ENCODE measurements around the gene STAC3.

The STAC3 gene

DNA sequence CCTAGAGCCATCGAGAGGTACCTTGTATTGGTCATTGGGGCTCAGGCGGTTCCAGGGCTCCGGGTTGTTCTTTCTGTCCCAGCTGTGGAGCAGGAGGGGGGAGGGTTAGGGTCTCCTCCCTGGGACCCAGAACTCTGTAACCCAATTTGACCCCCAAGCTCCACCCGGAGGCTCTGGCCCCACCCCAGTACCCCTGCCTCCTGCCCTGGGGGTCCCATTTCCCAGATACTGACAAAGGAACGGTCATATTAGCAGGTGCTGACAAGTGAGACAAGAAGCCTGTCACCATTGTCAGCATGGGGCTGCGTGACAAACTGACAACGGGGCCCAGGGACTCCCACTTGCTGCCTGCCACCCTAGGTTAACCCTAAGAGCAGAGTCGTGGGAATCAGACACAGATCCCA lies 15.3 kb downstream of the STAC3 start:
- Histone ChIP-seq H3K9ac (ENCODE audit: low read depth, low read length) (no peak overlapping the region), H3K27ac (ENCODE audit: low read length) (no peak overlapping the region), H3K9me3 (ENCODE audit: insufficient read depth, low read length, severe bottlenecking) (no peaks in the 10 kb centered on the region), H3K79me2 (ENCODE audit: insufficient read depth, low read length) (peaks cover 23% of the 10 kb centered on the region), H3K36me3 (ENCODE audit: insufficient read depth, low read length) (peaks cover 47% of the 10 kb centered on the region), H3K27me3 (ENCODE audit: insufficient read depth, low read length, poor library complexity) (peaks cover 12% of the 10 kb centered on the region), H2AFZ (ENCODE audit: low read depth, low read length) (no peak overlapping the region), H3K4me1 (ENCODE audit: insufficient read depth, low read length) (peaks cover 44% of the 10 kb centered on the region), H3K4me3 (ENCODE audit: low read depth in 1 of 2, low read length in 2 of 2) (no peak overlapping the region), H4K20me1 (ENCODE audit: insufficient read depth, low read length) (peaks cover 49% of the 10 kb centered on the region), H3K4me2 (ENCODE audit: insufficient read depth, low read length) (no peak overlapping the region)
- no peak for DNase-seq
- ATAC-seq (ENCODE audit: insufficient read depth, low read depth) = no peak
- TF ChIP-seq EZH2 (IDR thresholded peaks at IDR 0.05; ENCODE audit: borderline replicate concordance, low read depth, low read length, severe bottlenecking) = no peak
- TF ChIP-seq, protein P1, sequence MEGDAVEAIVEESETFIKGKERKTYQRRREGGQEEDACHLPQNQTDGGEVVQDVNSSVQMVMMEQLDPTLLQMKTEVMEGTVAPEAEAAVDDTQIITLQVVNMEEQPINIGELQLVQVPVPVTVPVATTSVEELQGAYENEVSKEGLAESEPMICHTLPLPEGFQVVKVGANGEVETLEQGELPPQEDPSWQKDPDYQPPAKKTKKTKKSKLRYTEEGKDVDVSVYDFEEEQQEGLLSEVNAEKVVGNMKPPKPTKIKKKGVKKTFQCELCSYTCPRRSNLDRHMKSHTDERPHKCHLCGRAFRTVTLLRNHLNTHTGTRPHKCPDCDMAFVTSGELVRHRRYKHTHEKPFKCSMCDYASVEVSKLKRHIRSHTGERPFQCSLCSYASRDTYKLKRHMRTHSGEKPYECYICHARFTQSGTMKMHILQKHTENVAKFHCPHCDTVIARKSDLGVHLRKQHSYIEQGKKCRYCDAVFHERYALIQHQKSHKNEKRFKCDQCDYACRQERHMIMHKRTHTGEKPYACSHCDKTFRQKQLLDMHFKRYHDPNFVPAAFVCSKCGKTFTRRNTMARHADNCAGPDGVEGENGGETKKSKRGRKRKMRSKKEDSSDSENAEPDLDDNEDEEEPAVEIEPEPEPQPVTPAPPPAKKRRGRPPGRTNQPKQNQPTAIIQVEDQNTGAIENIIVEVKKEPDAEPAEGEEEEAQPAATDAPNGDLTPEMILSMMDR (IDR thresholded peaks at IDR 0.05; ENCODE audit: borderline replicate concordance, extremely low read depth, low read length, poor library complexity, severe bottlenecking) = no peak

DNA sequence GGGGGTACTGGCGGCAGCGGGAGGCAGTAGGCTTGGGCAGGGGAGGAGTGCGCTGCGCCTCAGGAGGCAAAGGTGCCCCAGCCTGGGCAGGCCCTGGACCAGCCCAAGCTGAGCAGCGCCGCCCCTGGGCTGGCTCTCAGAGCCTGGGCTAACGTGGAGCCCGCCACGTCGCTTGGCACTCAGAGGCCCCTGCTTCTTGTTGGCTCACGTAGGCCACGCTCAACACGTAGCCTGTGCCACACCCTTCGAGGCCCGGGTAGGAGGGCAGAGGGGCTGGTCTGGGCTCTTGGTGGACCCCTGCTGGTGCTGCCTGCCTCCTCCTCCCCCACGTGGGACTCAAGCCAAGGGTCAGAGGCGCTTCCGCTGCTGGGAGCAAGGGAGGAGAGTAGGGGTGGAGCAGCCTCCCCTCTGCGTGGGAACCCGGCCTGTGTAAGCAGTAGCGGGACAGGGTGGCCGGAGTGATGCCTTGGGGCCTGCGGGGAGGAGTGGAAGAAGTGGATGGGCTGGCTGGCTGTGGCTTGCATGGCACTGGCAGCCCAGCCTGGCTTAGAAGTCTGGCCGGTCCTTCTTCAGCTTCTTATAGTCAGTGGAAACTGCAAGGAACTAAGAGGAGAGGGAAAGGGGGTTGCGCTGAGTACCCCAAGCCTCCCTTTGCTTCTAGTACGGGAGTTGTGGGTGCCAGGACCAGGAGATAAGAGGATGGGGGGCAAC lies 15.8 kb downstream of the STAC3 start:
- Histone ChIP-seq H3K4me3 (ENCODE audit: low read depth in 1 of 2, low read length in 2 of 2) (no peak overlapping the region), H2AFZ (ENCODE audit: low read depth, low read length) (no peak overlapping the region), H3K4me2 (ENCODE audit: insufficient read depth, low read length) (no peak overlapping the region), H3K79me2 (ENCODE audit: insufficient read depth, low read length) (peaks cover 28% of the 10 kb centered on the region), H3K27me3 (ENCODE audit: insufficient read depth, low read length, poor library complexity) (peaks cover 6% of the 10 kb centered on the region), H4K20me1 (ENCODE audit: insufficient read depth, low read length) (peaks cover 55% of the 10 kb centered on the region), H3K9ac (ENCODE audit: low read depth, low read length) (no peak overlapping the region), H3K4me1 (ENCODE audit: insufficient read depth, low read length) (peaks cover 44% of the 10 kb centered on the region), H3K36me3 (ENCODE audit: insufficient read depth, low read length) (peaks cover 49% of the 10 kb centered on the region), H3K9me3 (ENCODE audit: insufficient read depth, low read length, severe bottlenecking) (no peaks in the 10 kb centered on the region), H3K27ac (ENCODE audit: low read length) (no peak overlapping the region)
- no peak for ATAC-seq (ENCODE audit: insufficient read depth, low read depth)
- no peak for DNase-seq
- TF ChIP-seq EZH2 (IDR thresholded peaks at IDR 0.05; ENCODE audit: borderline replicate concordance, low read depth, low read length, severe bottlenecking) = no peak
- TF ChIP-seq, protein P1 (IDR thresholded peaks at IDR 0.05; ENCODE audit: borderline replicate concordance, extremely low read depth, low read length, poor library complexity, severe bottlenecking) = no peak

- TF ChIP-seq, protein P1 (IDR thresholded peaks at IDR 0.05; ENCODE audit: borderline replicate concordance, extremely low read depth, low read length, poor library complexity, severe bottlenecking) = no peak
- no peak for TF ChIP-seq EZH2 (IDR thresholded peaks at IDR 0.05; ENCODE audit: borderline replicate concordance, low read depth, low read length, severe bottlenecking)
- peaks cover 49% of the 10 kb centered on the region for H3K36me3 ChIP-seq (ENCODE audit: insufficient read depth, low read length)
- peaks cover under 1% of the 10 kb centered on the region for H3K27me3 ChIP-seq (ENCODE audit: insufficient read depth, low read length, poor library complexity)
- no peak overlapping the region for H3K9ac ChIP-seq (ENCODE audit: low read depth, low read length)
- H2AFZ ChIP-seq (ENCODE audit: low read depth, low read length) = no peak overlapping the region
- ATAC-seq (ENCODE audit: insufficient read depth, low read depth) (no peak), DNase-seq (no peak)
- H3K4me2 ChIP-seq (ENCODE audit: insufficient read depth, low read length) = no peak overlapping the region
- peaks cover 43% of the 10 kb centered on the region for H3K4me1 ChIP-seq (ENCODE audit: insufficient read depth, low read length)
- no peak overlapping the region for H3K4me3 ChIP-seq (ENCODE audit: low read depth in 1 of 2, low read length in 2 of 2)
- peaks cover 51% of the 10 kb centered on the region for H4K20me1 ChIP-seq (ENCODE audit: insufficient read depth, low read length)
- peaks cover 34% of the 10 kb centered on the region for H3K79me2 ChIP-seq (ENCODE audit: insufficient read depth, low read length)
- H3K27ac ChIP-seq (ENCODE audit: low read length) = no peak overlapping the region
- no peaks in the 10 kb centered on the region for H3K9me3 ChIP-seq (ENCODE audit: insufficient read depth, low read length, severe bottlenecking)
These were observed 16.4 kb downstream of the STAC3 start for GRCh38 chr12:57234571-57235016.
